Spleen (tissue), 7 donors: ENCODE measurements around the gene MUSTN1.

Source experiments
- CTCF ChIP-seq, 11 experiments: fragments of 200-600 bp in 7 of 11; fragments of 450-650 bp in 4 of 11; sonication (generic) in 4 of 11; IDR thresholded peaks in 8 of 11; conservative IDR thresholded peaks in 3 of 11; 1 replicate in 7 of 11; 2 replicates in 4 of 11; pipeline versions ENCODE4 v1.4.0 to v1.8.0; 2016 to 2021; ENCODE audit warnings: antibody characterized with exemption in 11 of 11, inconsistent platforms in 4 of 11, mild to moderate bottlenecking in 1 of 11
- POLR2AphosphoS5 ChIP-seq, 3 donors: sonication (generic); formaldehyde crosslinking; IDR thresholded peaks; one replicate each; pipeline ENCODE4 v1.5.1; 2017; ENCODE audit warnings: antibody characterized with exemption in 3 of 3
- donor health status: DM: no; HTN: no; CAD: no; lungs with moderate emphysema.
- donor health status: DM: no; HTN: no; CAD: no.
- donor health status: DM: no; HTN: no; CAD: no.

GRCh38 chr3:52860424-52860768 lies 25.6 kb upstream of the MUSTN1 start:
- TF ChIP-seq POLR2AphosphoS5 (IDR thresholded peaks at IDR 0.05) (no peak), CTCF (IDR thresholded peaks at IDR 0.05 in 8 of 11, conservative IDR thresholded peaks at IDR 0.05 in 3 of 11) (no peak)
